Measurements from ENCODE around the gene PPP1R1B. TPM values are rescaled to one million over a fixed set of nuclear protein-coding genes. Genes with fewer than 3 reads are reported as not detected.
"Not testable (repeated sequence)": the region's sequence is repeated elsewhere in the genome, so short reads cannot be mapped to it uniquely, and the experiment has no call there.

The PPP1R1B gene
- not detected for total RNA-seq

DNA sequence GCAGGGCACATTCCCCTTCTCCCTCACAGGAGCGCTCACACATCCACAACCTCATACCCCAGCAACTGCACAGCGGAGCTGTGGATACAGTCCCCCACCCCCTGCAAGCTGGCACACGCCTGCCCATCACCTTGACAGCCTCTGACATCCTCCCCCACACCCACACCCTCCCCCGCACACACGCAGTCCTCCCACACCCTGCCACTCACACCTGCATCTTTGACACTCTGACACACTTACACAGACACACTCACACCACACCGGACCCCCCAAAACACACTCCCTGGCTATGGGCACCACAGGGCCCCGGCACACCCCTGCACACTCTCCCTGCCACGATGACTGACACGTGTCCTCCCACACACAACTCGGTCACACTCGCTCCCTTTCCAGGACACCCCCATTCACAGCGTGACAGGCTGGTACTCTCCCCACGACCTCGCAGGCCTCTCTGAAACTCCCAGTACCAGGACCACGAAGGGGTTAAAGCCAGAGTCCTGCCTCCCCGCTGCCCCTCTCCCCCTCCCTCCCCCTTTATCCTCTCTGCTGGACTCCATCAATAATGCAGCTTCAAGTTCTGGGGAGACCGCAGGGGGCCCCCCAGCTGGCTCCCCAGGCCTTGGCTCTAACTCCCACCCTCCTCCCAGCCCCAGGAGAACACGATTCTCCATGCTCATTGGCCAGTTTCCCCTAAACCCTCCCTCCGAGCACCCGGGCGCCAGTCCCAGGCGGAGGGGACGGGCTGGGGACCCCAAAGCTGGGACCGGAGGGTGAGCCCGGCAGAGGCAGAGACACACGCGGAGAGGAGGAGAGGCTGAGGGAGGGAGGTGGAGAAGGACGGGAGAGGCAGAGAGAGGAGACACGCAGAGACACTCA, at the start of gene PPP1R1B:
Gene PPP1R1B, plus strand, starts transcription at position 782 of the 876 bp plus-strand sequence. CDS start 441 bp downstream, outside the sequence.
- POLR2A ChIA-PET, result no interaction called here

DNA sequence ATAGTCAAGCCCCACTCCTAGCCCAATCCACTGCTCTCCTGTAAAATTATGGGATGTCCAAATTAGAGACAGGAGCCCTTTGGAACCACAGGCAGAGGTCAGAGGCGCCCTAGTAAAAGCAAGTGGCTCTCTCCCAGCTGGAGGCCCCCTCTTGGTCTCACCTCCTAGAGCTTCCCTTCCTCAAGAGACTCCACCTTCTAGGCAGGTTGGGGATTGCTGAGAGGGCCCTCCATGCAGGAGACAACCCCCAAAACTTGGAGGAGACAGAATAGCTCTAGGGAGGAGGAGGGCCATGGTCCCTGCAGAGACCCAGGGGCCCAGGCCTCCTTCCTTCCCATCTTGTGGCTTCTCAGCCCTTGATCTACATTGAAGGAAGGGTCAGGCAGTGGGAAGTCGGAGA, 48.5 kb upstream of the PPP1R1B start:
- CTCF ChIA-PET, result interaction anchor here (1.1 to 1.3 kb wide), 3 partner anchors 43 to 152 kb away, joined by 4 to 5 read pairs (median 4); partner anchors contain the start of gene MIEN1
- H3K27me3 Mint-ChIP-seq, result peaks cover 4% of the 10 kb centered on the region
- no peak overlapping the region for H3K4me3 Mint-ChIP-seq
- no peaks in the 10 kb centered on the region for H3K9me3 Mint-ChIP-seq
- peaks cover 4% of the 10 kb centered on the region for H3K4me1 Mint-ChIP-seq (ENCODE audit: low read depth)
- intact Hi-C loops (cut with micrococcal nuclease), result no loop called here
- POLR2A ChIA-PET, result no interaction called here
- no peak overlapping the region for H3K27ac Mint-ChIP-seq
- peaks cover 2% of the 10 kb centered on the region for H3K36me3 Mint-ChIP-seq
- no peak for DNase-seq

More for the DNA sequence above, at the start of gene PPP1R1B:
- Mint-ChIP-seq H3K27ac (no peak within 1 kb of the TSS), H3K4me1 (ENCODE audit: low read depth) (peaks cover 28% of the 10 kb centered on the region), H3K9me3 (no peaks in the 10 kb centered on the region), H3K36me3 (no peaks in the 10 kb centered on the region), H3K4me3 (no peak within 1 kb of the TSS), H3K27me3 (peaks cover 36% of the 10 kb centered on the region)
- CTCF ChIA-PET, result interaction anchor here (1.5 to 8.6 kb wide), 5 partner anchors 7 to 104 kb away, joined by 3 to 178 read pairs (median 11); partner anchors contain the start of gene MIEN1
- peak; percentile 51 for DNase-seq
- intact Hi-C loops (cut with micrococcal nuclease), result no loop called here

DNA sequence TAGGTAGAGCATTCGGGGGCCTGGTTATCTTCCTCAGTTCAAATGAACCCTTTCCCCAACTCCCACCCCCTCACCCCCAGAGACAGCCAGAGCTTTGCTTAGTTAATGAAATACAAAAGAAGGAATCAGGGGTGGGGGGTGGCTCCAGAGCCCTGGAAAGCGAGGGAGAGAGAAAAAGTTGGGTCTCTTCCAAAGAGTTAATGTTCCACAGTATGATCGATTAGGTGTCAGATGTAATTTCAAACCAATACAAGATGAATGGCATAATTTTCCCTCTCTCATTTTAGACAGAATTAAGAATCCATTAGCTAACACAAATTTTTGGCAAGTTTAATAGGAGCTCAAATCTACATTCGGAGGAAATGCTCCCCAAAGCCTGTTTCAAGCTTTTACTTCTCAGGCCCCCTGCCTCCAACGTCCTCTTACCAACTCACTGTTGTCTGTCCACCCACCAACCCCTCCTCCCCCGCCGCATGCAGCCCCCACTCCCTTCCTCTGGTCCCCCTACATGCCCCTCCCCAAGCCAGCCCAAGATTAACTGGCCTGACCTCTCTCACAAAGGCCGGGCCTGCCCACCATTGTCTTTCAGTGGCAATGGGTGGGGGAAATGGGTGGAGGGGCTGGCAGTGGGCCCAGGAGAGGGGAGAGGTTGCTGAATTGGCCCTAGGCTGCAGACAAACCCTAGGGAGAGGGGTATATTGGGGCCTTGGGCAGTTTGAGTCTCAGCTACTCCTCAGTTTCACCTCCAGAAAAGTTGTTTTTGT, 47.3 kb upstream of the PPP1R1B start:
- no peak for DNase-seq
- Mint-ChIP-seq H3K36me3 (peaks cover 2% of the 10 kb centered on the region), H3K4me1 (ENCODE audit: low read depth) (no peaks in the 10 kb centered on the region), H3K27me3 (no peaks in the 10 kb centered on the region), H3K4me3 (no peak overlapping the region), H3K27ac (no peak overlapping the region), H3K9me3 (no peaks in the 10 kb centered on the region)
- POLR2A ChIA-PET, result no interaction called here
- intact Hi-C loops (cut with micrococcal nuclease), result no loop called here
- CTCF ChIA-PET, result interaction anchor here (1.2 to 1.8 kb wide), 4 partner anchors 32 to 151 kb away, joined by 4 to 6 read pairs (median 5); partner anchors contain the start of gene MIEN1

DNA sequence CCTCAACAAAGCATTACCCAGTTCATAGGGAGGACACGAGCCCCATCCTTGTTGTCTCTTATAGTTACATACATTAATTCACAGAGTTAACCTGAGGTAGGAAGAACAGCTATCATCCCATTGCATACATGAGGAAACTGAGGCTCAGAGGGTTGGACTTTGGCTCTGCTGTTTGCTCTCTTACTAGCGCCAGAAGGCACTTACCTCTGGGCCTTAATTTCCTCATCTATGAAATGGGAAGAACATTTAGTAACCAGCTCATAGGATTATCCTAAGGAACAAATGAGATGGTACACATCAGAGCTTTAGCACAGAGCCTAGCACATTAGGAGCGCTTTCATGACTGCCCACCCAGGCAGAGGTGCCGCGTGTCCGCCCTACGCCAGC, 46.7 kb upstream of the PPP1R1B start:
- CTCF ChIA-PET, result interaction anchor here (1.5 to 1.8 kb wide), 3 partner anchors 32 to 43 kb away, joined by 5 to 6 read pairs (median 5); no protein-coding TSS in a partner anchor

GRCh38 chr17:39581071-39581758, 45.5 kb upstream of the PPP1R1B start:
- CTCF ChIA-PET, result interaction anchor here (1.0 to 1.8 kb wide), 2 partner anchors 33 to 40 kb away, joined by 4 to 5 read pairs; no protein-coding TSS in a partner anchor
- no peak overlapping the region for H3K4me3 Mint-ChIP-seq
- POLR2A ChIA-PET, result no interaction called here
- H3K27me3 Mint-ChIP-seq, result no peaks in the 10 kb centered on the region
- DNase-seq, result no peak
- H3K27ac Mint-ChIP-seq, result no peak overlapping the region
- no peaks in the 10 kb centered on the region for H3K9me3 Mint-ChIP-seq
- H3K36me3 Mint-ChIP-seq, result peaks cover 2% of the 10 kb centered on the region
- no peaks in the 10 kb centered on the region for H3K4me1 Mint-ChIP-seq (ENCODE audit: low read depth)
- intact Hi-C loops (cut with micrococcal nuclease), result no loop called here

More for the DNA sequence above, 46.7 kb upstream of the PPP1R1B start:
- Mint-ChIP-seq H3K27ac (no peak overlapping the region), H3K9me3 (no peaks in the 10 kb centered on the region), H3K36me3 (peaks cover 2% of the 10 kb centered on the region), H3K4me1 (ENCODE audit: low read depth) (no peaks in the 10 kb centered on the region), H3K27me3 (no peaks in the 10 kb centered on the region), H3K4me3 (no peak overlapping the region)
- no peak for DNase-seq
- POLR2A ChIA-PET, result interaction anchor here (0.6 kb wide), 1 partner anchor 1234 kb away, joined by 3 read pairs; no protein-coding TSS in a partner anchor
- intact Hi-C loops (cut with micrococcal nuclease), result no loop called here

- POLR2A ChIA-PET, result no interaction called here
- Mint-ChIP-seq H3K4me1 (ENCODE audit: low read depth) (no peaks in the 10 kb centered on the region), H3K27ac (no peak overlapping the region), H3K27me3 (peaks cover under 1% of the 10 kb centered on the region), H3K9me3 (no peaks in the 10 kb centered on the region), H3K36me3 (peaks cover 2% of the 10 kb centered on the region), H3K4me3 (no peak overlapping the region)
- CTCF ChIA-PET, result interaction anchor here (1.0 to 1.8 kb wide), 2 partner anchors 34 to 40 kb away, joined by 4 to 5 read pairs; no protein-coding TSS in a partner anchor
- DNase-seq, result no peak
- intact Hi-C loops (cut with micrococcal nuclease), result no loop called here
Observed at GRCh38 chr17:39581759-39582085, 45.0 kb upstream of the PPP1R1B start.

DNA sequence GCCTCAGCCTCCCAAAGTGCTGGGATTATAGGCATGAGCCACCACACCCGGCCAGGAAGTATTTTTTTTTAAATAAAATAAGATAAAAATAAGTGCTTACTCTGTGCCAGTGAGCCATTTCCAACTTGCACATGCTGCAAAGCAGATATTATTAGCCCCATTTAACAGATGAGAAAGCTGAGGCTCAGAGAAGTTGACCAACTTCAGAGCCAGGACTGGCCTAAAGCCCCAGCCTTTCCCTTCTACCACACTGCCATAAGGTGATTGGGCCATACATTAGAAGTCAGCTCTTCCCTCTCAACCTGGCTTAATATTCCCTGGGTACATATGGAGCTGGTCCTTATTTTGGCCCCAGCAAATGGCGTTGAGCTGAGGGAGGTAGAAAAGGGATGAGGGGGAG, 44.1 kb upstream of the PPP1R1B start:
- no peak for DNase-seq
- H3K27ac Mint-ChIP-seq, result no peak overlapping the region

GRCh38 chr17:39590180-39590579, 36.6 kb upstream of the PPP1R1B start:
- H3K9me3 Mint-ChIP-seq; POLR2A ChIA-PET; H3K27ac Mint-ChIP-seq; H3K4me1 Mint-ChIP-seq (ENCODE audit: low read depth); intact Hi-C loops (cut with micrococcal nuclease); H3K4me3 Mint-ChIP-seq; DNase-seq; H3K36me3 Mint-ChIP-seq: not testable (repeated sequence)
- CTCF ChIA-PET, result interaction anchor here (2.3 to 2.4 kb wide), 2 partner anchors 31 to 42 kb away, joined by 5 to 6 read pairs; no protein-coding TSS in a partner anchor
- peaks cover 28% of the 10 kb centered on the region for H3K27me3 Mint-ChIP-seq

More for the DNA sequence above, 44.1 kb upstream of the PPP1R1B start:
- intact Hi-C loops (cut with micrococcal nuclease), result no loop called here
- H3K36me3 Mint-ChIP-seq, result peaks cover 4% of the 10 kb centered on the region
- H3K4me1 Mint-ChIP-seq (ENCODE audit: low read depth), result no peaks in the 10 kb centered on the region
- H3K4me3 Mint-ChIP-seq, result no peak overlapping the region
- no peaks in the 10 kb centered on the region for H3K9me3 Mint-ChIP-seq
- ChIA-PET CTCF (interaction anchor here (1.5 kb wide), 1 partner anchor 41 kb away, joined by 7 read pairs; no protein-coding TSS in a partner anchor), POLR2A (no interaction called here)
- peaks cover 3% of the 10 kb centered on the region for H3K27me3 Mint-ChIP-seq

GRCh38 chr17:39591958-39592954, 34.5 kb upstream of the PPP1R1B start:
- ChIA-PET POLR2A (no interaction called here), CTCF (interaction anchor here (1.0 kb wide), 1 partner anchor 29 kb away, joined by 3 read pairs; no protein-coding TSS in a partner anchor)
- intact Hi-C loops (cut with micrococcal nuclease), result no loop called here
- no peaks in the 10 kb centered on the region for H3K9me3 Mint-ChIP-seq
- DNase-seq, result peak; percentile 38
- H3K27ac Mint-ChIP-seq, result no peak overlapping the region
- H3K4me1 Mint-ChIP-seq (ENCODE audit: low read depth), result peaks cover 6% of the 10 kb centered on the region
- no peak overlapping the region for H3K4me3 Mint-ChIP-seq
- no peaks in the 10 kb centered on the region for H3K36me3 Mint-ChIP-seq
- H3K27me3 Mint-ChIP-seq, result peaks cover 40% of the 10 kb centered on the region

DNA sequence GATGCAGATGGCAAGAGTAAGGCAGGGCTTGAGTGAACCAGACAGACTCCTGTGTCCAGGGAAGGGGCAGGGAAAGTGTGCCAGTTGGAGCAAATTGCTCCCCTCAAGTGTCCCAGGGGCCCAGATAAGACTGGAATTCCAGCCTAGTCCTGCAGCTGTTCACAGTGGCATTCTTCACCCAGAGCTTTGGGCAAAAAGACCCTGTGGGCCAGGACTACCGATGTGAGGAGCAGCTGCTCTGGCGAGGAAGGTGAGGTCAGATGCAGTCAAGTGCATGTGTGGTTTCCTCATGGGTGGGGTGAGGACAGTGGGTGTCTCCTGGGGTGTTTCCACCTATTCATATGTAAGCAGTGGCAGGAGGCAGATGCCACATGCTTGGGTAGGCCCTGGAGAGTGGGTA, 33.4 kb upstream of the PPP1R1B start:
- Mint-ChIP-seq H3K27ac (no peak overlapping the region), H3K9me3 (no peaks in the 10 kb centered on the region), H3K4me3 (no peak overlapping the region), H3K36me3 (no peaks in the 10 kb centered on the region), H3K27me3 (peaks cover 50% of the 10 kb centered on the region), H3K4me1 (ENCODE audit: low read depth) (peaks cover 17% of the 10 kb centered on the region)
- ChIA-PET CTCF (interaction anchor here (1.0 kb wide), 1 partner anchor 28 kb away, joined by 3 read pairs; no protein-coding TSS in a partner anchor), POLR2A (no interaction called here)
- intact Hi-C loops (cut with micrococcal nuclease), result no loop called here
- no peak for DNase-seq

GRCh38 chr17:39595294-39595693, 31.5 kb upstream of the PPP1R1B start:
- Mint-ChIP-seq H3K36me3 (no peaks in the 10 kb centered on the region), H3K27me3 (peaks cover 56% of the 10 kb centered on the region), H3K27ac (no peak overlapping the region), H3K9me3 (no peaks in the 10 kb centered on the region), H3K4me1 (ENCODE audit: low read depth) (peaks cover 27% of the 10 kb centered on the region), H3K4me3 (no peak overlapping the region)
- intact Hi-C loops (cut with micrococcal nuclease), result no loop called here
- no peak for DNase-seq
- ChIA-PET CTCF (interaction anchor here (1.2 kb wide), 1 partner anchor 26 kb away, joined by 3 read pairs; no protein-coding TSS in a partner anchor), POLR2A (no interaction called here)

Measured in activated CD4-positive, alpha-beta memory T cell treated with anti-CD3 and anti-CD28 coated beads for 36 hours (primary cell).